Measurements from ENCODE around the gene AKAP3. TPM values are rescaled to one million over a fixed set of nuclear protein-coding genes. Genes with fewer than 3 reads are reported as not detected.

The AKAP3 gene
- polyA plus RNA-seq, 1 donor (not counting 4 experiments of a cell fraction or from before 2014, with no cell fraction given), result 0.72 TPM

DNA sequence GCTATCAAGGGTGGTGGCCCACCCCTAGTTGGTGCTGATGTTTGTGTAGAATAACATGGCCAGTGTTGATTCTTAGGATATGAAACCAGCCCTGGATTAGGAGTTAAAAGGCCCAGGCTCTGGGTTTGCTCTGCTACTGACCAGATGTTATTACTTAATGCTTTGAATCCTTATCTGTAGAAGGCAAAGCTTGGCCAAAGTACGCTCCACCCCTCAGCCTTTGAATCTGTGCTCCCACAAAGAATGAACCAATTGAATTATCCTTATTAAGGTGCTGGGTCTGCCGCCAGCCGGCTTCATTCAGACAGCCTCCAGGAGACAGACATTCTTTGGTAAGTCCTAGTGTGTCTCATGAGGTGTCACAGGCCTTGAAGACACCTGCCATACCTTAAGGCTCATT, 41.8 kb downstream of the AKAP3 start:
- no peak overlapping the region for H3K27ac ChIP-seq (ENCODE audit: control insufficient read depth, insufficient read depth, low read length)
- dilution Hi-C loops (cut with MboI; ENCODE audit: extremely low pct_ligation_motif_present, low sequenced_read_pairs), result no loop called here
- no peak overlapping the region for H2AFZ ChIP-seq (ENCODE audit: control insufficient read depth, low read length)
- no peaks in the 10 kb centered on the region for H3K9me3 ChIP-seq (ENCODE audit: control insufficient read depth, low read depth, low read length)
- no peak for TF ChIP-seq EZH2 (IDR thresholded peaks at IDR 0.05; ENCODE audit: low read length)
- TF ChIP-seq, protein P1, sequence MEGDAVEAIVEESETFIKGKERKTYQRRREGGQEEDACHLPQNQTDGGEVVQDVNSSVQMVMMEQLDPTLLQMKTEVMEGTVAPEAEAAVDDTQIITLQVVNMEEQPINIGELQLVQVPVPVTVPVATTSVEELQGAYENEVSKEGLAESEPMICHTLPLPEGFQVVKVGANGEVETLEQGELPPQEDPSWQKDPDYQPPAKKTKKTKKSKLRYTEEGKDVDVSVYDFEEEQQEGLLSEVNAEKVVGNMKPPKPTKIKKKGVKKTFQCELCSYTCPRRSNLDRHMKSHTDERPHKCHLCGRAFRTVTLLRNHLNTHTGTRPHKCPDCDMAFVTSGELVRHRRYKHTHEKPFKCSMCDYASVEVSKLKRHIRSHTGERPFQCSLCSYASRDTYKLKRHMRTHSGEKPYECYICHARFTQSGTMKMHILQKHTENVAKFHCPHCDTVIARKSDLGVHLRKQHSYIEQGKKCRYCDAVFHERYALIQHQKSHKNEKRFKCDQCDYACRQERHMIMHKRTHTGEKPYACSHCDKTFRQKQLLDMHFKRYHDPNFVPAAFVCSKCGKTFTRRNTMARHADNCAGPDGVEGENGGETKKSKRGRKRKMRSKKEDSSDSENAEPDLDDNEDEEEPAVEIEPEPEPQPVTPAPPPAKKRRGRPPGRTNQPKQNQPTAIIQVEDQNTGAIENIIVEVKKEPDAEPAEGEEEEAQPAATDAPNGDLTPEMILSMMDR (optimal IDR thresholded peaks at IDR 0.05 in 1 of 3, IDR thresholded peaks at IDR 0.05 in 1 of 3, conservative IDR thresholded peaks at IDR 0.05 in 1 of 3; ENCODE audit: extremely low read depth in 1 of 3, insufficient read depth in 2 of 3, low read length in 3 of 3), result no peak
- DNase-seq (ENCODE audit: low read depth, low spot score) (no peak), FAIRE-seq (no peak)
- H3K27me3 ChIP-seq (ENCODE audit: control insufficient read depth, extremely low read depth, insufficient read depth, low read length), result peaks cover 2% of the 10 kb centered on the region
- no peak overlapping the region for H3K4me3 ChIP-seq (ENCODE audit: control insufficient read depth in 2 of 3, extremely low read depth in 1 of 3, insufficient read depth in 2 of 3, low read depth in 1 of 3, low read length in 3 of 3)
- H3K4me2 ChIP-seq (ENCODE audit: control insufficient read depth, extremely low read depth, insufficient read depth, low read depth, low read length), result no peak overlapping the region
- no peaks in the 10 kb centered on the region for H3K4me1 ChIP-seq (ENCODE audit: control insufficient read depth, extremely low read depth, insufficient read depth, low read length)
- no peak overlapping the region for H3K9ac ChIP-seq (ENCODE audit: control insufficient read depth, extremely low read depth, insufficient read depth, low read length)
- peaks cover 6 to 11% of the 10 kb centered on the region in 2 experiments for H3K36me3 ChIP-seq (ENCODE audit: control insufficient read depth in 2 of 2, extremely low read depth in 1 of 2, insufficient read depth in 2 of 2, low read length in 2 of 2)
- peaks cover 10% of the 10 kb centered on the region for H3K79me2 ChIP-seq (ENCODE audit: control insufficient read depth, insufficient read depth, low read length)
- no peaks in the 10 kb centered on the region for H3K9me1 ChIP-seq (ENCODE audit: control insufficient read depth, extremely low read depth, insufficient read depth, low read length)
- no peaks in the 10 kb centered on the region for H4K20me1 ChIP-seq (ENCODE audit: control insufficient read depth, extremely low read depth, insufficient read depth, low read length)

DNA sequence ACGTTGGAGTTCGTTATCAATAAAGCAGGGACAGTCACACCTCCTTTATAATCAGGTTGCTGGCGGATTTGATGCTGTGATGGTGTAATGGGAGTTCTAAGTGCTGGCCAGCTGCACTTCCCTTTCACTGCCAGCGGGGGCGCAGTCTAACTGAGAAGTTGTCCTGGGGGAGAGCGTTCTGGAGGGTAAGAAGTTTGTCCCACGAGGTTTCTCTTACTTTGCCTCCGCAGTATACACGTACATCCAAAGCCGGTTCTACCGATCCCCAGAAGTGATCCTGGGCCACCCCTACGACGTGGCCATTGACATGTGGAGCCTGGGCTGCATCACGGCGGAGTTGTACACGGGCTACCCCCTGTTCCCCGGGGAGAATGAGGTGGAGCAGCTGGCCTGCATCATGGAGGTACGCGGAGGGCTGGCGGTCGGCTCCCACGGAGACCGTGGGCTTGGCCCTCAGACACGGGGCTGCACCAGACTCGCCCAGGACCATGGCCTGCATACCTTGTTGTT, 44.1 kb downstream of the AKAP3 start:
- Histone ChIP-seq H3K36me3 (ENCODE audit: control insufficient read depth in 2 of 2, extremely low read depth in 1 of 2, insufficient read depth in 2 of 2, low read length in 2 of 2) (peaks cover 2 to 8% of the 10 kb centered on the region in 2 experiments), H3K27ac (ENCODE audit: control insufficient read depth, insufficient read depth, low read length) (peak overlapping the region; percentile 71)
- FAIRE-seq, result peak; percentile 96

More for the DNA sequence above, 44.1 kb downstream of the AKAP3 start:
- H3K4me2 ChIP-seq (ENCODE audit: control insufficient read depth, extremely low read depth, insufficient read depth, low read depth, low read length), result peak overlapping the region; percentile 63
- peak overlapping the region; percentile 99 for H2AFZ ChIP-seq (ENCODE audit: control insufficient read depth, low read length)
- TF ChIP-seq, protein P1 (optimal IDR thresholded peaks at IDR 0.05 in 1 of 3, IDR thresholded peaks at IDR 0.05 in 1 of 3, conservative IDR thresholded peaks at IDR 0.05 in 1 of 3; ENCODE audit: extremely low read depth in 1 of 3, insufficient read depth in 2 of 3, low read length in 3 of 3), result peak; percentile 97 to 99 (median 98)
- TF ChIP-seq EZH2 (IDR thresholded peaks at IDR 0.05; ENCODE audit: low read length), result no peak
- peak; percentile 28 for DNase-seq (ENCODE audit: low read depth, low spot score)
- H3K9me1 ChIP-seq (ENCODE audit: control insufficient read depth, extremely low read depth, insufficient read depth, low read length), result no peaks in the 10 kb centered on the region
- H3K9me3 ChIP-seq (ENCODE audit: control insufficient read depth, low read depth, low read length), result no peaks in the 10 kb centered on the region
- no peaks in the 10 kb centered on the region for H3K4me1 ChIP-seq (ENCODE audit: control insufficient read depth, extremely low read depth, insufficient read depth, low read length)
- H3K79me2 ChIP-seq (ENCODE audit: control insufficient read depth, insufficient read depth, low read length), result peaks cover 10% of the 10 kb centered on the region
- dilution Hi-C loops (cut with MboI; ENCODE audit: extremely low pct_ligation_motif_present, low sequenced_read_pairs), result no loop called here
- peak overlapping the region; percentile 91 for H3K9ac ChIP-seq (ENCODE audit: control insufficient read depth, extremely low read depth, insufficient read depth, low read length)
- no peaks in the 10 kb centered on the region for H4K20me1 ChIP-seq (ENCODE audit: control insufficient read depth, extremely low read depth, insufficient read depth, low read length)
- peaks cover 2% of the 10 kb centered on the region for H3K27me3 ChIP-seq (ENCODE audit: control insufficient read depth, extremely low read depth, insufficient read depth, low read length)
- H3K4me3 ChIP-seq (ENCODE audit: control insufficient read depth in 2 of 3, extremely low read depth in 1 of 3, insufficient read depth in 2 of 3, low read depth in 1 of 3, low read length in 3 of 3), result peak overlapping the region; percentile 69 to 96 (median 93)

All from keratinocyte (primary cell).